Stimulated activated CD8-positive, alpha-beta memory T cell treated with anti-CD3 and anti-CD28 coated beads, Interleukin-12 subunit alpha, Interleukin-12 subunit beta, amount 100 ng/mL, for 24 hours (primary cell): ENCODE data around the gene TOM1.
"Not testable (repeated sequence)": the region's sequence is repeated elsewhere in the genome, so short reads cannot be mapped to it uniquely, and the experiment has no call there.

Experiments
- DNase-seq: peaks from one replicate; pipeline ENCODE4 v3.0.0-alpha.2; 2020; ENCODE audit errors: extremely low read depth

The TOM1 gene

GRCh38 chr22:35345808-35346505 is 46.3 kb downstream of the TOM1 start:
- no peak for DNase-seq

- no peak for DNase-seq
Observed at GRCh38 chr22:35346596-35347220, 47.0 kb downstream of the TOM1 start.

- no peak for DNase-seq
Observed at GRCh38 chr22:35347462-35347861, 47.8 kb downstream of the TOM1 start.

- DNase-seq, result no peak
Observed at GRCh38 chr22:35348026-35348590, 48.4 kb downstream of the TOM1 start.

- no peak for DNase-seq
Observed at GRCh38 chr22:35348703-35349102, 49.0 kb downstream of the TOM1 start.

GRCh38 chr22:35349368-35349703 is 49.6 kb downstream of the TOM1 start:
- no peak for DNase-seq

GRCh38 chr22:35349704-35350538 is 50.2 kb downstream of the TOM1 start:
- no peak for DNase-seq

- peak; percentile 63 for DNase-seq
Observed at GRCh38 chr22:35350539-35351503, 51.1 kb downstream of the TOM1 start.

GRCh38 chr22:35352214-35353111 is 52.8 kb downstream of the TOM1 start:
- no peak for DNase-seq

- no peak for DNase-seq
Observed at GRCh38 chr22:35353318-35353717, 53.6 kb downstream of the TOM1 start.

- no peak for DNase-seq
Observed at GRCh38 chr22:35354068-35354467, 54.4 kb downstream of the TOM1 start.

GRCh38 chr22:35357883-35358621 is 58.4 kb downstream of the TOM1 start:
- no peak for DNase-seq

- DNase-seq, result no peak
Observed at GRCh38 chr22:35359380-35360065, 59.8 kb downstream of the TOM1 start.

GRCh38 chr22:35361001-35361558 is 61.4 kb downstream of the TOM1 start:
- DNase-seq, result no peak

- DNase-seq, result no peak
Observed at GRCh38 chr22:35363566-35364086, 63.9 kb downstream of the TOM1 start.

GRCh38 chr22:35364230-35364629 is 64.5 kb downstream of the TOM1 start:
- not testable (repeated sequence) for DNase-seq

- no peak for DNase-seq
Observed at GRCh38 chr22:35367331-35367886, 67.7 kb downstream of the TOM1 start.

GRCh38 chr22:35368386-35368785 is 68.7 kb downstream of the TOM1 start:
- DNase-seq, result no peak
